GM21737 (cell line): ENCODE results near the gene NR2C2AP.
"Not testable (repeated sequence)": the region's sequence is repeated elsewhere in the genome, so short reads cannot be mapped to it uniquely, and the experiment has no call there.

Source experiments
- ATAC-seq: cut with Tn5 transposase; IDR thresholded peaks from one replicate; pipeline ENCODE4 v1.9.1; 2021; ENCODE audit warnings: mild to moderate bottlenecking, moderate library complexity; ENCODE audit not compliant: unreplicated experiment

NR2C2AP gene

DNA sequence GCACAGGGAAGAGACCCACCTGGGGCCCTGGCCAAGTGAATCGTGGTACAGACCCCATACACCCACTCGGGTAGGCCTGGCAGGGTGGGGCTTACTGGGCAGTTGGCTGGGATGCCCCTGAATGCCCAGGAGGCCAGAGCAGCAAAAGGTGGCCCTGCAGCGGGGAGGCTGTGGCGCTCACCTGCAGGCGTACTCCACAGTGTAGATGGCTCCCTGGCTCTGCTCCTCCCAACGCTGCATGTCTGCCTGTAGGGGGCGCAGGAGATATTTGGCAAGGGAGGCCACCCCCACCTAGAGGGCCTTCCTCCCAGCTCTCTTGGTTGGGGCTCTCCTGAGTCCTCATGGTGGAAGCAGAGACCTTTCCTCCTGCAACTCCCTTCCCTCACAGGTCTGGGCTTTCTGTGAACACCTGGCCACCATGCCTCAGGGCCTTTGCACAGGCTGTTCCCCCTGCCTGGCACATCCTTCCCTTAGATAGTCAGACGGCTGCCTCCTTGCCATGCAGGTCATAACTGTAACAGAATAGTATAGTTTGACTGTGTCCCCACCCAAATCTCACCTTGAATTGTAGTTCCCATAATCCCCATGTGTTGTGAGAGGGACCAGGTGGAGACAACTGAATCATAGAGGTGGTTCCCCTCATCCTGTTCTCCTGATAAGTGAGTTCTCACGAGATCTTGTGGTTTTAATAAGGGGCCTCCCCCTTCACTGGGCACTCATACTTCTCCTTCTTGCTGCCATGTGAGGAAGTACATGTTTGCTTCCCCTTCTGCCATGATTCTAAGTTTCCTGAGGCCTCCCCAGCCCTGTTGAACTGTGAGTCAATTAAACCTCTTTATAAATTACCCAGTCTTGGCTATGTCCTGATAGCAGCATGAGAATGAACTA is 17.1 kb downstream of the NR2C2AP start:
- ATAC-seq = no peak

DNA sequence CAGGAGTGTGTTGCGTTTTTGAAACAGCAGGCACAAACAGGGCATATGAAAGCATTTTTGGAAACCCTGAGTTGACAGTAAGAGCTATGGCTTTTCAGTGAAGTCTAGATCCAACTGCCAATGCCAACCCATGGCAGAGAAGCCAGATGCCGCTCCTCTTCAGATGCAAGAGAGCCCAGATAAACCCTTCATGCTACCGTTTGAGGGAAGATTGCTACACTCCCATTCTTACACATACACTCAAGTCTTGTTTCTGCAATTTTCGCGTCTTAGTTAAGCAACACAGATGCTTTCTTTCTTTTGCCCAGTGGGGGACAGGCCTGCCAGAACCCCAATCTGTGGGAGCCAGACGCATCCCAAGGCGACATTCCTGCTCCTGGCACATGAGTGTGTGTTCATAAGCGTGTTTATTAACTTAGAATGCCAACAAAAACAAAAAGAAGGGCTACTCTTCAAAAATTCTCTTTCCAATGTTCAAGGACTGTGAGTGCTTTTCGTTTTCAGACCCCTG is 21.7 kb downstream of the NR2C2AP start:
- ATAC-seq = no peak

DNA sequence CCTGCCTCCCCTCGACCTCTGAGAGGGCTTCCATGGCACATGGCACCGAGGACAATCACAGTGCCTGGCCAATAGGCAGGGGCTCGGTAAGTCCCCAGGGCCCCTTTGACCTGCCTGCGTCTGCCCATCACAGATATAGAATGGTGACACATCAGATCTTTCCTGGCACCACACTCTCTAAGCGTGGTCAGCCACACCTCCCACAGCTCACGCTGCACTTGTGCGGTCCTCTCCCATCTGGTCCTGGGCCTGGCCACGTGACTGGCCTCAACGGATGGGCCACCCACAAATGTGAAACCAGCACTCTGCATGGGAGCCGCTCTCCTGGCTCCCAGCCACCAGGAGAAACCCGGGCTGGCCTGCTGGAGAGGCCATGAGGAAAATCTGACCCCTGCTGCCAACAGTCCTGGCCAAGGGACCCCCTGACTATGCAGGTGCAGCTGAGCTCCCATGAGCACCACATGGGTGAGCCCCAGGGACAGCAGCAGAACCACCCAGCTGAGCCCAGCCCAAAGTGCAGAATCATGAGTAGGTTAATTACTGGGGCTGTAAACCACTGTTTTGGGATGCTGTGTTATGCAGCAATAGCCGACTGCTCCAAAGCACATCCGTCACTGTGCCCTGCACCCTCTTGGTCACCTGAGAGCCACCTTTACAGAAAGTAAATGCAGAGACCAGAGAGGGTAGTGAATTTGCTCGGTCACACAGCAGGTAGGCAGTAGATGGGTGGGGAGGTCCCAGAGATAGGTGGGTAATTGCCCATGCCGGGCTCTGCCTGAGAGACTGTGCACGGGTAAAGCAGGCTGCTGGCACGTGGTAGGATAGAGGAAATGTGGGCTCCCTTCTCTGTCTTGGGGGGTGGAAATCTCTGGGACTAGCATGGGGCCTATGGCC is 23.4 kb downstream of the NR2C2AP start:
- no peak for ATAC-seq

DNA sequence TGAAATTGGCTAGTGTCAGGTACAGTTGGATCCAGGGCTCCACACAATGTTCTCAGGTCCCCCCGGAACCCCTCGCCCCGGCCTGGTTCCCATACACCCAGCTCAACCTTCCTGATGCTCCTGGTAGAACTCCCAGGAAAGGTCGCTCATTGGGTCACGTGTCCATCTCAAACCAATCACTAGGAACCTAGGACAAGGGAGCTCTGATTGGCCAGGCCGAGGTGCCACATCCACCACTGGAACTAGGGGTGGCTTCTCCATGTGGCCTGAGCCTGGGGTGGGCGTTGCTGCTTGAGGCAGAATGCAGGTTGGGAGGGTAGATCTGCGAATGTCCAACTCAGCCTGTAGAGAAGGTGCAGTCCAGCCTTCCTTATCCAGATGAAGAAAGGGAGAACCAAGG is 26.3 kb downstream of the NR2C2AP start:
- no peak for ATAC-seq

DNA sequence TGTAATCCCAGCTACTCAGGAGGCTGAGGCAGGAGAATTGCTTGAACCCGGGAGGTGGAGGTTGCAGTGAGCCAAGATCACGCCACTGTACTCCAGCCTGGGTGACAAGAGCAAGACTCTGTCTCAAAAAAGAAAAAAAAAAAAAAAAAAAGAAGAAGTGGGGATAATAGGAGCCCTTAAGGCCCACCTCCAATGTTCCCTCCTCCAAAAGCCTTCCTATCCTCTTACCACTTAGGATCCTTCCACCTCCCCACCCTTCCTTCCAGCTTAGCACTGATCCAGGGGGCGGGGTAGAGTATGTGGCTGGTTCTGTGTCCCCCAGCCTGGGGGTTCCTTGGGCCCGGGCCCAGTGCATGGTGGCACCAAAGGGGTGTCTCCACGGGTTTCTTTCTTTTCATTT is 30.0 kb downstream of the NR2C2AP start:
- ATAC-seq = not testable (repeated sequence)

DNA sequence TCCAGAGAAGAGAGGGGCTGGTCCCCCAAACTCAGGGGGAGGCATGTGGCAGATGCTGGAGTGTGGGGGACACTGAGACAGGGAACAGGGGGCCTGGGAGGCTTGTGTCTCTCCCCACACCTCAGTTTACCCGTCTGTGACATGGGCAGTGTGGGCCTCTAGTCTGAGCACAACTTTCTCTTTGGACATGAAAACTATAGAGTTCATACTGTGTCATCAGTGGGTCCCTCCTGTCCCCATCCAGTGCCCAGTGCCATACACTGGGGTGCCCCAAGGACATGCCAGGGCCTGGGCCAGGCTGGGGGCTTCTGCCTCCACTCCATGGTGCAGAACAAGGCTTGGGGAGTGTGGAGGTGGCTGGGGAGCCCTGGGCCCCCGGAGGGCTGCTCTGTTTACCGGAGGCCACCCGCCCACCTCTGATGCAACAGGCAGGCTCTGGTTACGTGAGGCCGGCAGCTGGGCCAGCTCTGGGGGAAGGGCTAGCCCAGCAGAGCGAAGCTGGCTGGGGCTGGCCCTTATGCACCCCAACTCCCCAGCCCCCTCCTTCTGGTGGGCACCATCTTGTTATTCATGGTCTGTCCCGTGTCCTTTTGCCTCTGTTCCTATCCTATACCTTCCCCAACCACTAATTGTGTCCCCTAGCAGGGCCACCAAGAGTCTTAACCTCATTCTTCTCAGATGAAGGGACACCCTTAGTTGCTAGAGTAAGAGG is 31.2 kb downstream of the NR2C2AP start:
- no peak for ATAC-seq

DNA sequence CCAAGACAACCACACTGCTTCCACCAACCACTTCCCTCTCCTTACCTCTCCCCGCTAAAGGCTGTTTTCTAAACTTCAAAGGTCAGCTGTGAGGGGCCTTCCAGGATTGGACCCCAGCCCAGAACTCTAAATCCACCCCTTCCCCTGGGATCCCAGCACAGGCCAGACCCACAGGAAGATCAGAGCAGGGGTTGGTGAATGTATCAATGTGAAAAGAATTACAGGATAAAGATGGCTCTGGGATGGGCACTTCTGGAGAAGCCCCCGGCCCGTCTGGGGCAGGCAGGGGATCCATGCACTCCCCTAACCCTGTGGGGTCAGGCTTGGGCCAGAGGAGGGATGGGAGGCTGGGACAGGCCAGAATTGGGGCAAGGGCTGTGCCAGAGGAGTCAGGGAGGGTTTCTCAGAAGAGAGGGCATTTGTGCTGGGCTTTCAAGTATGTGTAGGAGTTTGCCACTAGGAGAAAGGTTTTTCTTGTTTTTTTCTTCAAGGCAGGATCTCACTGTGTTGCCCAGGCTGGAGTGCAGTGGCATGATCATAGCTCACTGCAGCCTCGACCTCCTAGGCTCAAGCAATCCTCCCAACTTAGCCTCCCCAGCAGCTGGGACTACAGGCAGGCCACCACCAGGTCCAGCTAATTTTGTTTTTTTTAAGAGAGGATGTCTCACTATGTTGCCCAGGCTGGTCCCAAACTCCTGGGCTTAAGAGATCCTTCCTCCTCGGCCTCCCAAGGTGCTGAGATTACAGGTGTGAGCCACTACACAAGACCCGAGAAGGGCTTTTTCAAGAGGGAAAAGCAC is 32.1 kb downstream of the NR2C2AP start:
- ATAC-seq = no peak

DNA sequence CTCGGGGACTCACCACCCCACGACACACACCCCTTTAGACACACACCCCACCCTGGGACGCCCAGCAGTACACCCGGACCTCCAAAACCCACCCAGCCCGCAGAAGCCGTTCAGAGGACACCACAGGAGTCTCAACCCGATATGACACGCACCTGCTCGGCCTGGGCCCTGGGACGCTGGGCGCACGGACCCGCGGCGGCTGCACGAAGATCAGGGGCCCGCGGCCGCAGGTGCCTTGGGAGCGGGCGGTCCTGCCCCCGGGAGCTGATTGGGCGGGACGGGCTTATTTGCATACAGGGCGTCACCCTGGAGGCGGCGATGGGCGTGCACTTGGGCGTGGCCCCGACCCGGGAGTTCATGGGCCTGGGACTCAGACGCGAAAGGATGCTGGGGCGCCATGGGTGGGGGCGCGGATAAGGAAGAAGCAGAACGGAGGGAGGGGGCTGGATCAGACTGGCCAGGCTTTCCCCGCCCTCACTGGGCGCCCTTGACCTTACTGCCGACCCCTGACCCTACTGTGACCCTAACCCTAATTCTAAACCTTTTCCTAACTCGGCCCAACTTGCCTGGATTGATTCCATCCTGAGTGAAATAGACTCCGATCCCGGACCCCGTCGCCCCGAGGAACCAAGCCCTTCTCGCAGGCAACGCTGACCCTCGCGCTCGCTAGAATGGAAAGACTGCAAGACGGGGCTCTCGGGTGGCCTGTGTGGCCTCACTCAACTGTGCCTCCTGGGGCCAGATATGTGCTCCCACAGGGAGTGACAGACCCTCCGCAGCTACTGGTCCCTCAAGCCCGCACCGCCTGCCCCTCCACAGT is 33.0 kb downstream of the NR2C2AP start, which contains the start of gene MEF2B:
Gene MEF2B, minus strand, starts transcription at position 211 of the 820 bp plus-strand sequence. CDS start 19,528 bp downstream, outside the sequence.
- ATAC-seq = peak; percentile 82

DNA sequence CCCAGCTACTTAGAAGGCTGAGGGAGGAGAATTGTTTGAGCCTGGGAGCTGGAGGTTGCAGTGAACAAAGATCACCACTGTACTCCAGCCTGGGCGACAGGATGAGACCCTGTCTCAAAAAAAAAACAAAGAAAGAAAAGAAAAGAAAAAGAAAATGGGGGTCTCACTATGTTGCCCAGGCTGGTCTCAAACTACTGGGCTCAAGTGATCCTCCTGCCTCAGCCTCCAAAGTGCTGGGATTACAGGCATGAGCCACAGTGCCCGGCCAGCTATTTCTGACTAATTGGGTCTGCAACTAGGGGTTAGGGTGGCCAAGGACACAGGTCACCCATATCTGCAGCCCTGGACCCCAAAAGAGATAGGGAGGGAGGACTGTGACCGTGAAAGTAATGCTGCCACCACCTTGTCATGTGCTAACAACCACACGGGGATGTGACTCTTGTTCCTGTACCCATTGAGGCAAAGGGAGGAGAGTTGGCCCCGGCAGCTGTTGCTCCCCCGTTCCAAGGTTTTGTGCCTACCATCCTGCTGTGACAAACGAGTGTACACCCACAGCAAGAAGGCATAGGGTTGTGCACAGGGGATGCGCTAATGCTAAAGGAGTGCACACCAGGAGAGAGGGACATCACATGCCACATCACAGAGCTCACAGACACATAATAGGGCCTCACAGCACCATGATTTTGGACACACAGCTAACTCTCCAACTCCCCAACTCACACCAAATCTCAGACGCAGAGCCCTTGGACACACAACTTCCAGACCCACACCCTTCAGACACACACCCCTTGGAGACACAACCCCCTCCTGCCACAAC is 33.8 kb downstream of the NR2C2AP start:
- no peak for ATAC-seq

DNA sequence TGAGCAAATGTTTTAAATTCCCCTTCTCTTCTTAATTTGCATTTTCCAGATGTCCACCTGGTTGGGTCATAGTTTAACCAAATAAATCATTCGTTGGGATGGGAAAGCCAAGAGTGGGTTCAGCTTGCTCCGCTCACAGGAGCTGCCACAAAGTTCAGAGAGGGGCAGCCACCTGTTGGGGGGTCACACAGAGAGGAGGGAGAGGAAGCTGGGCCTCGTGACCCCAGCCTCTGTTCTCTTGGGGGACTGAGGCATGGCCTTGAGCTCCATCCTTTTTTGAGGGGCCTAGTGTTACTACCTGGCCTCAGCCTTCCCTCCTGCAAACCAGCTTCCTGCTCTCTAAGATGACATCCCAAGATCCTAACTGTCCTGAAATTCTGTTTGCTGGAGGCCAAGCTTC is 35.6 kb downstream of the NR2C2AP start:
- no peak for ATAC-seq

DNA sequence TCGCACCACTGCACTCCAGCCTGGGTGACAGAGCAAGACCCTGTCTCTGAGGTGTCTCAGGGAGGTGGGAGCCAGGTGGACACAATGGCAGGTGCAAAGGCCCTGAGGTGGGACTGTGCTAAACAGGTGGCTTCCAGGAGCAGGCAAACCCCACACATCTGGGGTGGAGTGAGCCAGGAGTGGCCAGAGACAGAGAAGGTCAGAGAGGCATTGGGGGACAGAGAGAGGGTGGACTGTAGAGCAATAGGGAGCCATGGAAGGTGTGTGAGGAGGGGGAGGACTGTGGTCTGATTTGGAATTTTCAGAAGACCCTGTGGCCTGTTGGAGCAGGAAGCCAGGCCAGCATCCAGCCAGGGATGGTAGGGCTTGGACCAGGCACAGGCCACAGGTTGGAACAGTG is 37.8 kb downstream of the NR2C2AP start:
- ATAC-seq = no peak

DNA sequence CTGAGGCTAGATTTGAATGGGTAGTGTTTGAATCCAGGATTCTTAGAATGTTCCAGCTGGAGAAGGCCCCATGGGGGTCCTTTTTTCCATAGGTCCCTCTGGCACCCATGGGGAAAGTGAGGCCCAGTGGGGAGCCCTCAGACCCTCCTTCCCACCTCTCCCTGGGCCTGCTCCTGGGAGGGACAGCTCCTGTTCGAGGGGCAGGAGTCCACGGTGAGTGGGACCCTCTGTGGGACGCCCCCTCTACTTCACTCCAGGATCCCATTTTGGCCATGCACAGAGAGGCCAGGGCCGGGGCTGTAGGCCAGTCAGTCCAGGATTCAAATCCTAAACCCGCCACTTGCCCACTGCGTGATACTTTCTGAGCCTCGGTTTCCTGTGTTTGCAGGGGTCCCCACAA is 40.7 kb downstream of the NR2C2AP start:
- ATAC-seq = no peak

DNA sequence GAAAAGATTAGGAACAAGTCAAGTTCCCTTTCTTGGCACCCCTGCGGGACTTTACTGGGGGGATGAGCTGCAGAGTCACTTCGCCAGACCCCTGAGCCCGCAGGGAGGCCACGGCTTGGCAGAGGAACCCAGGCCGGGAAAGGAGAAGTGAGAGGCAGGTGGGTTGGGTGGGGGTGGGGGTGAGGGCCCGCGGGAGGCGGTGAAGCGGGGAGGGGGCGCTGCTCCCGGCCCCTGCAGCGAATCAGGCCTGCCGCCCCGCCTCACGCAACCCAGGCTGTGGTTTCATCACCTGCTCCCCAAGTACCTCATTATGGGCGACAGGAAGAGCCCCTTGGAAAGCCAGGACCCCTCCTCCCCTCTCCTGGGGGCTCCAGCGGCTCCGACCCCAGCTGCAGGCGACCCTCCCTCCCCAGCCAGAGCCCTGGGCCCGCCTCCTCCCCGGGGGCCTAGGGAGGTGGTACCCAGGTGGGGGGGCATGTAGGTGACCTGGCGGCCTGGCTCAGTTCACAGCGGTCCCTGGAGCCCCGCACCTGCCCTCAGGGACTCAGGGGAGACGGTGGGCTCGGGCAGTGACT is 42.7 kb downstream of the NR2C2AP start:
- ATAC-seq = no peak

DNA sequence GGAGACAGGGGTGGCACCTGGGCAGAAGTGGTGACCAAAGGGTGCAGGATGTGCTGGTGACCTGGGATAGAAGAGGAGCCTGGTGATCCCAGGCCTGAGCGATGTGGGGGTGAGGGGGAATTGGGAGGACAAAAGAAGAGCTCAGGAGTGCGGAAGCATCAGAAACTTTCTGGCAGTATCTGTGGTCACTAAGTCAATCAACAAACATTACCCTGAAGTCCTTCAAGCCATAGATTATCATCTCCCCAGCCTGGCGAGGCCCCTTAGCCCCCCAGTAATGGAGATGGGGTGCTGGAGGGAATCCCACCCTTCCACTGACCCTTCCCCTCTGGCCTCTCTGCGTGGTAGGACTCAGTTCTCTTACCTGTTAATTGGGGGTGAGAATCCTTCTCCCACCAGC is 43.7 kb downstream of the NR2C2AP start:
- no peak for ATAC-seq

DNA sequence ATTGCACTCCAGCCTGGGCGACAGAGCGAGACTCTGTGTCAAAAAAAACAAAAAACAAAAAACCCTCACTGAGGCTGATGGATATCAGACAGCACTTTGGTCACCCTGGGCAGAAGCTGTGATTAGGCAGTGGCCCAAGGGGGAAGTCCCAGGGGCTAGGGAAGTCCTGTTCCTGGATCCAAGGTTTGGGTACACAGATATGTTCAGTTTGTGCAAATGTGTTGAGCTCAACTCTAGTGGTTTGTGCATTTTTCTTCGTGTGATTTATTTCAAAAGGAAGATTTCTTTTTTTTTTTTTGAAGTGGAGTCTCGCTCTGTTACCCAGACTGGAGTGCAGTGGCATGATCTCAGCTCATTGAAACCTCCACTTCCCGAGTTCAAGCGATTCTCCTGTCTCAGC is 45.4 kb downstream of the NR2C2AP start:
- no peak for ATAC-seq

DNA sequence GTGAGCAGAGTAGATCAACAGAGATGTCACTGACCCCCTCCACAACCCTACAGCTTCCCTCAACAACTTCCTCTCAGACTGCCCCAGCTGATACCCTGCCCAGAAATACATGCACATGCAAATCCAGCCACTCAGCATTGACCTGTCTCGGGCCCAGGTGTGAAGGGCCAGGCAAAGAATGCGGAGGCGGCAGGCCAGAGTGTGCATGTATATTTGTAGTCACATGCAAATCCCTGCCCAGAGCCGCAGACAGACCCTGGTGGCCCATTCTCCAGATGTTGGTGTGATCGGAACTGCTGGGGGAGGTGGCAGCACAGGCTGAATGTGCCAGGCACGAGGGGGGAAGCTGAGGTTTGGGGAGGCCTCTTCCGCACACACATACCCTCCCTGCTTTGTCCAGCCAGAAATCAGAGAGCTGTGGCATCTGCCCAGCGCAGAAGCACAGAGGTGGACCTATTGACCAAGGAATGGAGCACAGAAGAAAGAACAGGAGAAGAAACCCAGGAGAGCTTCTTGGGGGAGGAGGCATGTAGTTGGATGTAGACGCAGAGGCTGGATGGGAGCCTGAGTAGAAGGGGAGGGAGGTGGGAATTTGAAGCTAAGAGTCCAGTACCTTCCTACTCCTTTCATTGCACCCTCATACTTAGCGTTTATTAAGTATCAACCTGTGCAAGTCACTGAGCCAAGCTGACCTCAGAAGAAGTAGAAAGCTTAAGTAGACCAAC is 47.6 kb downstream of the NR2C2AP start:
- peak; percentile 49 for ATAC-seq

DNA sequence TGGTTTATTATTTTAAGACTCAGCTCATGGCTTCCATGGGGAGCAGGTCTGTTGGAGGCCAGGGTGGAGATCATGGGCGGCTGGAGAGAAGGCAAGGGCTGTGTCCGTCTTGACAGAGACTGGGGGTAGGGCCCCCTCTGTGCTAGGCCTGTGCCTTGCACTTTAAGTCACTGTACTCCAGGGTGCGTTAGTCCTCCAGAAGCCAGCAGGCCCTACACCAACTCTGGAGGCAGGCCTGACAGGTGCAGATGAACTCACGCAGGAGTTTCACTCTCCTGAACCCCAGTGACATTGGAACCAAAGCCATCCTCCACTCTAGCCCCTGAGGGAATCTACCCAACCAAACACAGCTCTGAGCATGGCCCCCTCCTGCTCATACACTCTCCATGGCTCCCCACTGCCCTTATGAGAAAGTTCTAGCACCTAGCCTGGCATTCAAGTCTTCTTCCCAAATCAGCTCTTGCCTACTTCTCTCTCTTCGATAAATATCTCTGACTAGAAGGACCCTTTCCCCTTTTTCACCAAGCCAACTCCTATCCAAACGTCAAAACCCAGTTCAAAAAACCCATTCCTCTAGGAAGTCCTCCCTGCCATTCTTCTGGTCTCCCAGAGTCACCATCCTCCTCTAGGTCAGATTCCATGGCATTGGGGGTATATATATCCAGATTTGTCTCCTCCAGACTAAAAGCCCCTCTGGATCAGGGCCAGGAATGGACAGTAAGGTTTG is 48.3 kb downstream of the NR2C2AP start:
- no peak for ATAC-seq
